ENCODE data around the gene PI4KA.
A peak's percentile ranks its signal among the peaks of the same experiment; 100 is the strongest.
"Not testable (repeated sequence)": the region's sequence is repeated elsewhere in the genome, so short reads cannot be mapped to it uniquely, and the experiment has no call there.

PI4KA gene

DNA sequence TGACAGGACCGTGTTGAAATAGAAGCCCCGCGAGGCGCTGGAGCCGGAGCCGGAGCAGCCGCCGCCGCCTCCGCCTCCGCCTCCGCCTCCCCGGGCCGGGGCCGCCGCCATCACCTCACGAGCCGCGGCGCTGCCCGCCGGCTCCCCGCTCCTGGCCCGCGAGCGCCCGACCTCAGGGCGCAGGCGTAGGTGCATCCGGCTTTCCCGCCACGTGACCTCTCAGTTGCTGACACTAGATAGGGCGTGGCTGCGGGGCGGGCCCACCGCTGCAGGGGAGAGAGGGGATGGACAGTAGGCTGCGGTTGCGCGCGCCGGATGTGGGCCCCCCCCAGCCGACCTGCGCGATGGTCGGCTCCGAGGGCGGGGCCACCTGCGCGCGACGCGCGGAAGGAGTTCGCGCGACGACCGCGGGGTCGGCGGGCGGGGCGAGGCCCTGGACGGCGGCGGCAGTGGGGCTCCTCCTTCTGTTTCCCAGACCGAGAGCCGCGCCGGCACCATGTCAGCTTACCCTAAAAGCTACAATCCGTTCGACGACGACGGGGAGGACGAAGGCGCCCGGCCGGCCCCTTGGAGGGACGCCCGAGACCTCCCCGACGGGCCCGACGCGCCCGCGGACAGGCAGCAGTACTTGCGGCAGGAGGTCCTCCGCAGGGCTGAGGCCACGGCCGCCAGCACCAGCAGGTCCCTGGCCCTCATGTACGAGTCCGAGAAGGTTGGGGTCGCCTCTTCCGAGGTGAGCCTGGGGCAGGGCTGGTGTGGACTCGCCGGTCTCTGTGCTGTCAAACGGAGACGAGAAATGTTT, at the start of gene PI4KA, which contains the start of gene SNAP29:
Gene PI4KA (minus strand): TSS at position 197 of the 802 bp plus-strand sequence. CDS start 86 bp downstream, at position 111.
Gene SNAP29 (plus strand): TSS at position 393 of the 802 bp plus-strand sequence. CDS start 104 bp downstream, at position 497.
- DNase-seq (ENCODE audit: low read depth in 2 of 2) = peak; percentile 96 to 98

GRCh38 chr22:20906387-20906767, 47.8 kb upstream of the PI4KA start:
- DNase-seq (ENCODE audit: low read depth in 2 of 2) = no peak

DNA sequence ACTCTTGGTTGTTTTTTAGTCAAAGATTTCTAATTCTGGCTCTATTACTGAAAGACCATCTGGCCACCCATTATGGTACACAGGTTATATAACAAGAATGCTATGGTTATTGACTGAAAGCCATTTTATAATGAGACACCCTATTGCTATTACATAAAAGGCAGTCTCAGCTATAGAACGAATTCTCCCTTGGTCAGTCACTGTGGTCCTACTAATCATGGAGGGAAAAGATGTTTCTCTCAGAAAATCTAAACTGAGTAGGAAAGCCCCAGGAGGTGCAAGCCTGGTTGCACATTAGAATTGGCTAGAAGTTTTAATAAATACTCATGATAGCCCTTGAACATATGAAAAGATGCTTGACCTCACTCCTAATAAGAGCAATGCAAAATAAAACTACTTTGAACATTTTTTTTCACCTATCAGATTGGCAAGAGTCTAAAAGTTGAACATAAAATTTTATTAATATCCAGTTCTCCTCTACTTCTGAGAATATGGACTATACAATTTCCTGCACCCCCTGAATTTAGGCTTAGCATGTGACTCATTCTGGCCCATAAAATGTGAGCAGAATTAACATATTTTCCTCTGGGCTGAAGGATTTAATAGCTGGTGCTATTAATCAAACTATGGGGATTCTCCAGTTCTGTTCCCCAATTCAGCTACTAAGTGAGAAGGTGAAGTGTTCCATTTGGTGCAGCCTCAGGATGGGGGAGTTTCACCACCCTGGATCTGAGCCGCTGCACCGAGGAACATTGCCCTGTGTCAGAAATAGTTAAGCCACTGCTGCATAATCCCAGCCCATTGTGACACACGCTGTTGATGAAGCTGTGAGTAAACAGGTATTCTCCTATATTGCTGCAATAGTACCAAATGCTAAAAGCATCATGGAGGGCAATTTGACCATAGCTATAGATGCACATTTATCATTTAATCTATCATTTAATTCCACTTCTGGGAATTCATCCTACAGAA, 47.1 kb upstream of the PI4KA start:
- no peak for DNase-seq (ENCODE audit: low read depth in 2 of 2)

DNA sequence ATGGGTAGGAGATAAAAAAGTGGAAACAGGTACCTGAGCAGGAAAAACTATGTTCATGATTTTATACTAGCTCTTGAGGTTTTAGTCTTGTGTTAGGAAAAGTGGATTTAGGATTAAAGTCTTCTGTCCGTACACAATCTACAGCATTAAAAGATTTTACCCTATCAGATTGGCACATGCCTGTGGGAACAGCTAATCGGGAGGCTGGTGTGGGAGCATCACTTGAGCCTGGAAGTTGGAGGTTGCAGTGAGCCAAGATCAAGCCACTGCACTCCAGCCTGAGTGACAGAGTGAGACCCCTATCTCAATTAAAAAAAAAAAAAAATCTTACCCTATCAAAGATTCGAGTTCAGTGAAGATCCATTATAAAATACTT, 46.4 kb upstream of the PI4KA start:
- no peak for DNase-seq (ENCODE audit: low read depth in 2 of 2)

DNA sequence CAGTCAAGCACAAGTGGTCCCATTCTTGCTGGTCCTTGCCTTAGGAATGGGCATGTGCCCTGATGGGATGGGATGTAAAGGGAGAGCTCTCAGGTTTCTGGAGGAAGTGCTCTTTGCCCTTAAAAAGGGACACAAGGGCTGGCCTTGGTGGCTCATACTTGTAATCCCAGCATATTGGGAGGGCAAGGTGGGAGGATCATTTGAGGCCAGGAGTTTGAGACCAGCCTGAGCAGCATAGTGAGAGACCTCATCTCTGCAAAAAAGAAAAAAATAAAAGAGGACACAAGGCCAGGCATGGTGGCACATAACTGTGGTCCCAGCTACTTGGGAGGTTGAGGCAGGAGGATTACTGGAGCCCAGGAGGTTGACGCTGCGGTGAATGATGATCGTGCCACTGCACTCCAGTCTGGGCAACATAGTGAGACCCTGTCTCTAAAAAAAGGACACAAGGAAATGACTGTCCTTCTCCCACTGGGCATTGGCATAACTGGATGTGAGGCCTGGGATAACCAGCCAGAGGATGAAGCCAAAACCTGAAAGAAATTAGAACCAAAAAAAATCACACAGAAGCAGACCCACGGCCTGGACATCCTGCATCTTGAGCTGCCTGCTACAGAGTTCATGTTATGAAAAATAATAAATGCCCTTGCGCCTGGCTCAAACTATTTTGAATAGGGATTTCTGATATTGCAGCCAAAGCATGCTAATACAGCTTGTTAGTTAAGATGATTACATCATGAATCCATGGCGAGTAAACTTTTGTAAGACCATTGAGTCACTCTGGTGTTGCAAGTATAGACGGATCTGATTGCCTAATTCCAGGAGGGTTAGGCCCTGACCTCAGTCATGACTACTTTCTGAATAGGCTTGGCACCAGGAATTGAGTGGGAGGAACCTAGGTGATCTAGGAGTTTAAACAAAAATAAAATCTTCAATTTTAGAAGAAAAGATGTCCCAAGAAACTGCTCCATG, 45.7 kb upstream of the PI4KA start:
- no peak for DNase-seq (ENCODE audit: low read depth in 2 of 2)

- no peak for DNase-seq (ENCODE audit: low read depth in 2 of 2)
Observed at GRCh38 chr22:20903093-20903492, 44.5 kb upstream of the PI4KA start.

DNA sequence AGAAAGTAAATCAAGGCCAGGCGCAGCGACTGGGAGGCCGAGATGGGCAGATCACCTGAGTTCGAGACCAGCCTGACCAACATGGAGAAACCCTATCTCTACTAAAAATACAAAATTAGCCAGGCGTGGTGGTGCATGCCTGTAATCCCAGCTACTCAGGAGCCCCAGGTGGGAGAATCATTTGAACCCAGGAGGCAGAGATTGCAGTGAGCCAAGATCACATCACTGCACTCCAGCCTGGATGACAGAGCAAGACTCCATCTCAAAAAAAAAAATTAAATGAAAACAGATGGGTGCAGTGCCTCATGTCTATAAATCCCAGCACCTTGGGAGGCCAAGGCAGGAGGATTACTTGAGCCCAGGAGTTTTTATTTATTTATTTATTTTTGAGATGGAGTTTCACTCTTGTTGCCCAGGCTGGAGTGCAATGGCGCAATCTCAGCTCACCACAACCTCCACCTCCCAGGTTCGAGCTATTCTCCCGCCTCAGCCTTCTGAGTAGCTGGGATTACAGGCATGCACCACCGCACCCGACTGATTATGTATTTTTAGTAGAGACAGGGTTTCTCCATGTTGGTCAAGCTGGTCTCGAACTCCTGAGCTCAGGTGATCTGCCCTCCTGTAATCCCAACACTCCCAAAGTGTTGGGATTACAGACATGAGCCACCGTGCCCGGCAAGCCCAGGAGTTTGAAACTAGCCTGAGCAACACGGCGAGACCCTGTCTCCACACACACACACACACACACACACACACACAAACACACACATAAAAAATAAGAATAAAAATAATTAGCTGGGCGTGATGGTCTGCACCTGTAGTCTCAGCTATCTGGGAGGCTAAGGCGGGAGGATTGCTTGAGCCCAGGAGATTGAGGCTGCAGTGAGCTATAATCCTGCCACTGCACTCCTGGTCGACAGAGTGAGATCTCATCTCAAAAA, 42.8 kb upstream of the PI4KA start:
- not testable (repeated sequence) for DNase-seq (ENCODE audit: low read depth in 2 of 2)

- no peak for DNase-seq (ENCODE audit: low read depth in 2 of 2)
Observed at GRCh38 chr22:20899827-20900423, 41.3 kb upstream of the PI4KA start.

DNA sequence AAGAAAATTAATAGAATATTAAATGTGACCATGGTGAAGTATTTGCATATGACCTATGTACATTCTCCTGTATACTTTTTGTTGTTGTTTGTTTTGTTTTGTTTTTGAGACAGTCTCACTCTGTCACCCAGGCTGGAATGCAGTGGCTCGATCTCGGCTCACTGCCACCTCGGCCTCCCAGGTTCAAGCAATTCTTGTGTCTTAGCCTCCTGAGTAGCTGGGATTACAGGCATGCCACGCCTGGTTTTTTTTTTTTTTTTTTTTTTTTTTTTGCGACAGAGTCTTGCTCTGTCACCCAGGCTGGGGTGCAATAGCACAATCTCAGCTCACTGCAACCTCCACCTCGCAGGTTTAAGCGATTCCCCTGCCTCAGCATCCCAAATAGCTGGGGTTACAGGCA, 39.1 kb upstream of the PI4KA start:
- not testable (repeated sequence) for DNase-seq (ENCODE audit: low read depth in 2 of 2)

GRCh38 chr22:20890975-20891374, 32.4 kb upstream of the PI4KA start:
- DNase-seq (ENCODE audit: low read depth in 2 of 2) = no peak

GRCh38 chr22:20889904-20890540, 31.4 kb upstream of the PI4KA start:
- no peak for DNase-seq (ENCODE audit: low read depth in 2 of 2)

DNA sequence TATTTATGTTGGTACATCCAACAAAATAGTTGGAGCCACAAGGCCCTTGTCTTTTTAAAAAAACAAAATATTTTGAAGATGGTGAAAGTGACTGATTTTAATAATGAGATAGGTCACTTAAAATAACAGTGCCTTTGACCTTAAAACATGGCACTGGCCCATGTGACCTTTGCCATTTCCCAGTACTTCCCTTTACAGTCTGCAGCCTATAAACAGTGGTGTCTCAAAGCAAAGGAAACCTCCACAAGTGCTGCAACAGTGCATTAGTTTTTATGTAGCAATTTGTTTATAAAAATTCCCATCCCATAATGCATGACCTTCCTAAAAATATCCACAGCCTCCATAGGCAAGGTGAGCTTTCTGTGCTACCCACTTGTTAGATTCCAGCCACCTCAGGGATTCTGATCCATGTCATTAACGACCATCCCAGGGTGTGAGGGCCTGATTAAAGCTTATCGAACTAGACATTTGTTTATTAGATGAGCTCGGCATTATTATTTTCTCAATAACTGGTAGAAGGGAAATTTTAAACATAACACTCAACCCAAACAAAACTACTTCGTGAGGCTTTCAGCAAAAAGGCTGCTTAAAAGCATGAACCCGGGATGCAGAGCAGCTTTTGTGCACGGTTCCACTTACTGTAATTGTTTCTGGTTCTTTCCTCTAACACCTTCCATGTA, 30.6 kb upstream of the PI4KA start:
- no peak for DNase-seq (ENCODE audit: low read depth in 2 of 2)

GRCh38 chr22:20887375-20887774, 28.8 kb upstream of the PI4KA start:
- DNase-seq (ENCODE audit: low read depth in 2 of 2) = no peak

GRCh38 chr22:20885557-20886323, 27.1 kb upstream of the PI4KA start:
- peak; percentile 12 to 13 for DNase-seq (ENCODE audit: low read depth in 2 of 2)

GRCh38 chr22:20885017-20885556, 26.5 kb upstream of the PI4KA start:
- no peak for DNase-seq (ENCODE audit: low read depth in 2 of 2)

GRCh38 chr22:20884454-20884853, 25.8 kb upstream of the PI4KA start:
- DNase-seq (ENCODE audit: low read depth in 2 of 2) = no peak

GRCh38 chr22:20882855-20883254, 24.2 kb upstream of the PI4KA start:
- no peak for DNase-seq (ENCODE audit: low read depth in 2 of 2)
